ENCODE data around the gene MAD1L1.

Gene MAD1L1

GRCh38 chr7:2199528-2199927 is 33.2 kb downstream of the MAD1L1 start:
- no peak for DNase-seq

GRCh38 chr7:2198760-2199159 is 34.0 kb downstream of the MAD1L1 start:
- no peak for DNase-seq

- no peak for DNase-seq
Measured at GRCh38 chr7:2198206-2198605, 34.5 kb downstream of the MAD1L1 start.

GRCh38 chr7:2197436-2198155 is 35.1 kb downstream of the MAD1L1 start:
- DNase-seq: no peak

- no peak for DNase-seq
Measured at GRCh38 chr7:2196381-2197378, 36.1 kb downstream of the MAD1L1 start.

GRCh38 chr7:2195400-2196246 is 37.1 kb downstream of the MAD1L1 start:
- no peak for DNase-seq

- DNase-seq: no peak
Measured at GRCh38 chr7:2193575-2194305, 39.0 kb downstream of the MAD1L1 start.

- no peak for DNase-seq
Measured at GRCh38 chr7:2192831-2193534, 39.8 kb downstream of the MAD1L1 start.

GRCh38 chr7:2191016-2191415 is 41.7 kb downstream of the MAD1L1 start:
- DNase-seq: no peak

GRCh38 chr7:2190531-2190930 is 42.2 kb downstream of the MAD1L1 start:
- DNase-seq: no peak

- no peak for DNase-seq
Measured at GRCh38 chr7:2186166-2186565, 46.6 kb downstream of the MAD1L1 start.

GRCh38 chr7:2185715-2186114 is 47.0 kb downstream of the MAD1L1 start:
- DNase-seq: no peak

- no peak for DNase-seq
Measured at GRCh38 chr7:2182461-2182860, 50.3 kb downstream of the MAD1L1 start.

- no peak for DNase-seq
Measured at GRCh38 chr7:2181077-2181854, 51.5 kb downstream of the MAD1L1 start.

GRCh38 chr7:2180081-2180480 is 52.7 kb downstream of the MAD1L1 start:
- DNase-seq: no peak

- peak; percentile 88 for DNase-seq
Measured at GRCh38 chr7:2175514-2175913, 57.2 kb downstream of the MAD1L1 start.

GRCh38 chr7:2175091-2175490 is 57.7 kb downstream of the MAD1L1 start:
- no peak for DNase-seq

- no peak for DNase-seq
Measured at GRCh38 chr7:2173189-2173827, 59.4 kb downstream of the MAD1L1 start.

- no peak for DNase-seq
Measured at GRCh38 chr7:2172311-2173188, 60.2 kb downstream of the MAD1L1 start.

All from kidney glomerular epithelial cell (primary cell).